HG03469 (cell line): ENCODE data around the gene RIMKLB.
"Not testable (repeated sequence)": the region's sequence is repeated elsewhere in the genome, so short reads cannot be mapped to it uniquely, and the experiment has no call there.

Source experiments
- ATAC-seq: cut with Tn5 transposase; IDR thresholded peaks from one replicate; pipeline ENCODE4 v1.9.1; 2021; ENCODE audit warnings: mild to moderate bottlenecking, moderate library complexity, moderate number of reproducible peaks; ENCODE audit not compliant: unreplicated experiment

RIMKLB gene

GRCh38 chr12:8689681-8690080 is 8.1 kb upstream of the RIMKLB start:
- no peak for ATAC-seq

DNA sequence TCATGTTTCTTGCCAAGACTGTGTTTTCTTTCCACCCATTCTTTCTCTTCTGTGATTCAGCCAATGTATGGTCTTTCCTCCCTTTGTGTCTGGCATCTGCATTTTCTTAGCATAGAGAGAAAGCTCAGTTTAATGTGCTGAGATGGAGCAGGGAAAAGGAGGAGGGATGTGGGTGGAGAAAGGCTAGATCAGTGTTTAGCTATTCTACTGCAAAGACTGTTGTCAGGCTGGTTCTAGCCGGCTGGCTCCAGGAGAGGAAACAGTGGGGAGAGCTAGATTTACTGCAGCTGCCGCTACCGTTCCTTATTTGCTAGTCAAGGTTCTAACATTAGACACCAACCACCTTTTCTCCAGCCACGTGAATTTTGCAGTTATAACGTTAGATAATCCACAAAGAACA is 5.2 kb upstream of the RIMKLB start:
- ATAC-seq: no peak

- ATAC-seq: no peak
Observed at GRCh38 chr12:8695116-8695515, 2.7 kb upstream of the RIMKLB start.

DNA sequence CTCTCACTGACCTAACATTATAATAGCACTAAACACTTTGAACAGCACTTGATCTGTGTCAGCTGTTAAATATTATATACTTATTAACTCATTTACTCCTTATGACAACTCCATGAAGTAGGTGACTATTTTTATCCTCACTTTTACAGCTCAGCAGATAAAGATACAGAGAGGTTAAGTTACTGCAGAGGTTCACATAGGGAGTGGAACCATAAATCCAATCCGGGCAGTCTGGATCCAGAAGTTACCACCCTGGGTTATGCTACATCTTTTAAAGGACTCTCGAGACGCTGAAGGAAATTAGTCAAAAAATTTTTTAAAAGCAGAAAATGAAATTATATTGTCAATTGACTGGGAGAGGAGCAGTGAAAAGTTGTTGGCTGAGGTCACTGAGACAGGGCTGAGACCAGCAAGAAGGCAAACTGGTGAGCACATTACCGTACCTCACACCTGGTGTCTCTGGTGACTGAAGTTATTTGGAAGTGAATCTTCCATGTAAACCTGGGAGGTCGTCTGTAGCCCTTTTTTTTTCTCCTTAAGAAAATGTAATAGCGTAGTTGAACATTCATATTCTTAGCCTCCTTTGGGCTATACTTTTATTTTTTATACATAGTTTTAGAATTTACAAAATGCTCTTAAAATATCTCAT is 1.2 kb upstream of the RIMKLB start:
- no peak for ATAC-seq

- peak; percentile 3 for ATAC-seq
Observed at GRCh38 chr12:8697120-8697475, 693 bp upstream of the RIMKLB start.

DNA sequence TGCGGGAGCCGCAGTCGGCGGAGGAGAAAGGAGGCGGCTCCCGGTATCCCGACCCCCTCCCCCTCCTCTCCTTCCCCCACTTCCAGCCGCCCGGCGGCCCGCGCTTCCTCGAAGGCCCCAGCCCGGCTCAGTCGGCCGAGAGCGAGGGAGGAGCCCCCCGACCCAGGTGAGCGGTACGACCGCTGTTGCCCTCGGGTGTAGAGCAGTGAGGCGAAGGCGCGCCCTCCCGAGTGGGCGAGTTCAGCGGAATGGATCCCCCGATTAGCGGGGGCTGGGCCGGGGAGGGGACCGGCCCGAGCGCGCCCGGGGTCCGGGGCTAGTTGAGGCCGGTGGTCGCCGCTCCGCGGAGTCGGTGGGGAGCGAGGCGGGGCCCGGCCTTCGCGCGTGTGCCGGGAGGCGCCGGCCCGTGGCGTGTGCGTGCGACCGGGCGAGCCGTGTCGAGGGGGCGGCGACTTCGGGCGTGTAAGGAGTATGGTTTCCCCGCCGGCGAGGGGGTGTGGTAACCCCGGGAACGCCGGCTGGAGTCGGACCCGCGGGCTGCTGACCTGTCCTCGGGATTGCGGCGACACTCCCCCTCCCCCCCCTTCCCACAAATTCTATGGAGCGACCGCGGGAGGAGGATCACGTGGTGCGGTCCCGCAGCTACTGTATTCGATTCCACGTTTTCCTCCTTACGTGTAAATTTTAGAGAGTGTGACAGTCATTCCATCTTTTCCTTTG is 501 bp downstream of the RIMKLB start:
- peak; percentile 16 for ATAC-seq

DNA sequence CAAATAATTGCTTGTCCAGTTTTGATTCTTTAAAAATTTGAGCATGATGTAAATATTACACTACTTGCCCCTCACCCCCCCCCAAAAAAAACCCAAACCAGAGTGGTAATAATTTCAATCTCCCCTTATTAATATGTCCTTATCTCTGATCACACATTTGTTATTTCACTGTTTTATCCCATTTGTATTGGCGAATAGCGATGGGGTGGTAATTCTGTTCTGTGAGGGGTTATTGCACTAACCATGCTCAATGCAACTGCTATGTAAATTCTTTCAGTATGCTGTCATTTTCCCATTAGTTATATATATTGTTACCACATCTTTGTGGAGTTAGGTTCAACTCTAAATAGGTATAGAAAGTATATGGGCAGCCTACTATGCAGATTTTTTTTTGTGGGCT is 1.1 kb downstream of the RIMKLB start:
- ATAC-seq: no peak

- ATAC-seq: no peak
Observed at GRCh38 chr12:8699714-8700113, 1.9 kb downstream of the RIMKLB start.

GRCh38 chr12:8701046-8701660 is 3.4 kb downstream of the RIMKLB start:
- ATAC-seq: no peak

DNA sequence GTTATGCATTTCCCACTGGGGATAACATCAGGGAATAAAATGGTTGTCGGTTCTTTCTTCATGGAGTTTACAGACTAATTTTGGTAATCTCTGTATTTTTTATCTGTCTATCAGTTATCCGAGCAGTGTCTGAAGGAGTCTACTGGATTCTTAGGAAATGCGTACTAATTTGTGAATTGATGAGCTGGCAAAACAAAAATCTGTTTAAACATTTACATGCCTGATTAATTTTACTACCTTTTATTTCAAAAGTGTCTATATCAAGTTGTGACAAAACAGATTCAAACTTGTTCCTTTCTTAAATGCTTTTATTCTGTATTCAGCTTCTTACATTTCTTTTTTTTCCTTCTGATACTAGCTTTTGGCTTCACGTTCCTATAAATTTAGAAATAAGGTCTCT is 4.4 kb downstream of the RIMKLB start:
- ATAC-seq: no peak

DNA sequence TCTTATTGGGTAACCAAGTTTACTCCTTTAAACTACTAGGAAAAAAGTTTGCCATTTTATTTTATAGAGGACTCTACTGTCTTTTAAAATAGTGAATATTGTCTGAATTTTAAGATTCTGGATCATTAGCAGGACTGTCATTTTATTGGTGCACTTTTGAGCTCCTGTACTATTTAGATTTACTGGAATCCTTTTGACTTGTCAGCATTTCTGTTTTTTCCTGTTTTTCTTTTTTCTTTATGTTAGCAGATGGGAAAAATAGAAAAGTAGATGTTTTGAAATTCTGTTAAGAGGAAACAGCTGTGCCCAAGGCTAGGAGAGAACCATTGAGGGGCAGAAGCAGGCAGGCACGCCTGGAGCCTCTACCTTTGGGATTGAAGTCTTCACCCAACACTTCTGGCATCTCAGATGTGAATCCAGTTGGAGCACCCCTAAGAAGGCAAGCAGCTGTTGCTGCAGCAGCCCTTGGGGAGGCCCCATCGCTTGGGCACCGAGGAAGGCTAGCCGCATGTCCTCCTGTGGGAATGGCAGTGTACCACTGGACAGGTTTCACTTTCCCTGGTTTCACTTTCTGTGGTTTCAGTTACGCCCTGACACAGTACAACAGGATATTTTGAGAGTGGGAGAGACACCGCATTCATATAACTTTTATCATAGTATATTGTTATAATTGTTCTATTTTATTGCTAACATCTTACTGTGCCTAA is 11.5 kb downstream of the RIMKLB start:
- ATAC-seq: no peak

GRCh38 chr12:8712572-8712971 is 14.8 kb downstream of the RIMKLB start:
- ATAC-seq: no peak

- ATAC-seq: no peak
Observed at GRCh38 chr12:8722286-8722800, 24.6 kb downstream of the RIMKLB start.

DNA sequence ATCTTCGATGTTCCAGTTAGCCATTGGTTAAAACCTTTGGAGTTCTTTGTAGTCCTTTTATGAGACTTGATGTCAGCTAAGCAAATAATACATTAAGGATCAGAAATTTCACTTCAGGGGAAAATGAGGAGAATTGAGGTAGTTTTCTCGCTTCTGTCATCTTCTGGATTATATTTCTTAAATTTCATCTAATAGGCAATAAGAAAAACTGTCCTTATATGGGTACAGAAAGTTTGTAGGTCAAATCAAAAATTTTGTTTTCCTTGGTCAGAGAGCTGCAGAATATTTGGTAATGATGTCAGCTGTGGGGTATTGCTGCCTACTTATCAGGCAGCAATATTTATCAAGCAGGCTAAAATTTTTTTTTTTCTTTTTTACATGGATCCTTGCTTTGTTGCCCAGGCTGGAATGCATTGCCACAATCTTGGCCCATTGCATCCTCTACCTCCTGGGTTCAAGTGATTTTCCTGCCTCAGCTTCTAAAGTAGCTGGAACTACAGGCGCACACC is 37.1 kb downstream of the RIMKLB start:
- no peak for ATAC-seq

GRCh38 chr12:8742501-8742900 is 44.7 kb downstream of the RIMKLB start:
- no peak for ATAC-seq

GRCh38 chr12:8743121-8743520 is 45.3 kb downstream of the RIMKLB start:
- ATAC-seq: not testable (repeated sequence)

DNA sequence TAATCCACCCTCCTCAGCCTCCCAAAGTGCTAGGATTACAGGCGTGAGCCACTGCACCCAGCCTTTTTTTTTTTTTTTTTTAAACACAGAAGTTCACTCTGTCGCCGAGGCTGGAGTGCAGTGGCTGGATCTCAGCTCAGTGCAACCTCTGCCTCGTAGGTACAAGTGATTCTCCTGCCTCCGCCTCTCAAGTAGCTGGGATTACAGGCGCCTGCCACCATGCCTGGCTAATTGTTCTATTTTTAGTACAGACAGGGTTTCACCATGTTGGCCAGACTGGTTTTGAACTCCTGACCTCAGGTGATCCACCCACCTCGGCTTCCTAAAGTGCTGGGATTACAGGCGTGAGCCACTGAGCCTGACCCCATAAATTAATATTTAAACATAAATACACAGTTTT is 47.8 kb downstream of the RIMKLB start:
- ATAC-seq: not testable (repeated sequence)

DNA sequence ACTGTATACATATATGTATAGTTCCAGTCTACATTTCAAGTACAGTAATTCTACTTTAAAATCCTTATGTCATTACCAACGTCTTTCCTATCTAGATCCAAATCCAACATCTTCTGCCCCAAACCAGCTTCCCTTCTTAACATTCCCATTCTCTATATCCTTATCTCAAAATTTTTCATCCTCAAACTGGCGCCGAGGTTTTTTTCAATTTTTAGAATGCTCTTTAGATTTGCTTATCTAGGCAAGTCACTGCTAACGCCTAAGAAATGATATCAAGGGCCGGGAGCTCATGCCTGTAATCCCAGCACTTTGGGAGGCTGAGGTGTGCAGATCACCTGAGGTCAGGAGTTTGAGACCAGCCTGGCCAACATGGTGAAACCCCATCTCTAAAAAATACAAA is 48.3 kb downstream of the RIMKLB start:
- no peak for ATAC-seq

DNA sequence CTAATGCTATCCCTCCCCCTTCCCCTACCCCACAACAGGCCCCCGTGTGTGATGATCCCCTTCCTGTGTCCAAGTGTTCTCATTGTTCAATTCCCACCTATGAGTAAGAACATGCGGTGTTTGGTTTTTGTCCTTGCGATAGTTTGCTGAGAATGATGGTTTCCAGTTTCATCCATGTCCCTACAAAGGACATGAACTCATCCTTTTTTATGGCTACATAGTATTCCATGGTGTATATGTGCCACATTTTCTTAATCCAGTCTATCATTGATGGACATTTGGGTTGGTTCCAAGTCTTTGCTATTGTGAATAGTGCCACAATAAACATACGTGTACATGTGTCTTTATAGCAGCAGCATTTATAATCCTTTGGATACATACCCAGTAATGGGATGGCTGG is 62.3 kb downstream of the RIMKLB start:
- ATAC-seq: not testable (repeated sequence)

- not testable (repeated sequence) for ATAC-seq
Observed at GRCh38 chr12:8762701-8763100, 64.9 kb downstream of the RIMKLB start.

- ATAC-seq: not testable (repeated sequence)
Observed at GRCh38 chr12:8766121-8766520, 68.3 kb downstream of the RIMKLB start.
